ENCODE data around the gene XRCC3.

XRCC3 gene

DNA sequence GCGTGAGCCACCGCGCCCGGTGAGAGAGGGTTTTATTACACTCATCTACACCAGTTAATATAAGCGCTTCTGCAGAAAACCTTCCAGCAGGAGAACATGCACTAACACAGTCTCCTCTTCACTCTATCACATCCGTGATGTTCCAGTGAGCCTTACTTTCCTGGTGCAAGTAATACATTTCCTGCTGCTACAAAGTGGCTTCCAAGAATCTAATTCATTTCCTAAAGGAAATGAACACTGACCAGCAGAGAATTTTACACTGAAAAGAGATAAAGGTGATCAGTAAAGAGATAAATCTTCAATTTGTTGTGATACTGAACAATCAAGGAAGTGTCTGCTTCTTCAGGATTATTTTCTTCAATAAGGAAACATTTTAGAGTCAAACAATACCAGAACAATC is 39.8 kb upstream of the XRCC3 start:
- no peaks in the 10 kb centered on the region for H3K9me2 ChIP-seq (ENCODE audit: low read depth, low read length)
- H3K27me3 ChIP-seq (ENCODE audit: insufficient read depth, low read length): no peaks in the 10 kb centered on the region
- no peak overlapping the region for H3K9ac ChIP-seq (ENCODE audit: low read length)
- no peaks in the 10 kb centered on the region for H3K36me3 ChIP-seq (ENCODE audit: insufficient read depth, low read length)
- no peaks in the 10 kb centered on the region for H3K79me2 ChIP-seq (ENCODE audit: insufficient read depth, low read length)
- no peak overlapping the region for H2AFZ ChIP-seq (ENCODE audit: low read length)
- peaks cover 15% of the 10 kb centered on the region for H3K4me1 ChIP-seq (ENCODE audit: insufficient read depth, low read length, severe bottlenecking)
- H4K20me1 ChIP-seq (ENCODE audit: insufficient read depth, low read length): no peaks in the 10 kb centered on the region
- TF ChIP-seq EZH2 (IDR thresholded peaks at IDR 0.05; ENCODE audit: borderline replicate concordance, low read length): no peak
- TF ChIP-seq, protein P1, sequence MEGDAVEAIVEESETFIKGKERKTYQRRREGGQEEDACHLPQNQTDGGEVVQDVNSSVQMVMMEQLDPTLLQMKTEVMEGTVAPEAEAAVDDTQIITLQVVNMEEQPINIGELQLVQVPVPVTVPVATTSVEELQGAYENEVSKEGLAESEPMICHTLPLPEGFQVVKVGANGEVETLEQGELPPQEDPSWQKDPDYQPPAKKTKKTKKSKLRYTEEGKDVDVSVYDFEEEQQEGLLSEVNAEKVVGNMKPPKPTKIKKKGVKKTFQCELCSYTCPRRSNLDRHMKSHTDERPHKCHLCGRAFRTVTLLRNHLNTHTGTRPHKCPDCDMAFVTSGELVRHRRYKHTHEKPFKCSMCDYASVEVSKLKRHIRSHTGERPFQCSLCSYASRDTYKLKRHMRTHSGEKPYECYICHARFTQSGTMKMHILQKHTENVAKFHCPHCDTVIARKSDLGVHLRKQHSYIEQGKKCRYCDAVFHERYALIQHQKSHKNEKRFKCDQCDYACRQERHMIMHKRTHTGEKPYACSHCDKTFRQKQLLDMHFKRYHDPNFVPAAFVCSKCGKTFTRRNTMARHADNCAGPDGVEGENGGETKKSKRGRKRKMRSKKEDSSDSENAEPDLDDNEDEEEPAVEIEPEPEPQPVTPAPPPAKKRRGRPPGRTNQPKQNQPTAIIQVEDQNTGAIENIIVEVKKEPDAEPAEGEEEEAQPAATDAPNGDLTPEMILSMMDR (IDR thresholded peaks at IDR 0.05; ENCODE audit: low read length): no peak
- no peaks in the 10 kb centered on the region; the same call in 1 of the 2 replicates for H3F3A ChIP-seq (ENCODE audit: insufficient read depth, low read length)
- no peak overlapping the region for H3K4me2 ChIP-seq (ENCODE audit: low read length)
- H3K27ac ChIP-seq (ENCODE audit: low read depth, low read length, poor library complexity, severe bottlenecking): no peak overlapping the region
- no peaks in the 10 kb centered on the region for H3K9me3 ChIP-seq (ENCODE audit: low read length)
- no peak overlapping the region for H3K4me3 ChIP-seq (ENCODE audit: low read depth, low read length, poor library complexity, severe bottlenecking)

- H3K4me2 ChIP-seq (ENCODE audit: low read length): no peak overlapping the region
- no peaks in the 10 kb centered on the region; the same call in 1 of the 2 replicates for H3F3A ChIP-seq (ENCODE audit: insufficient read depth, low read length)
- no peak for TF ChIP-seq EZH2 (IDR thresholded peaks at IDR 0.05; ENCODE audit: borderline replicate concordance, low read length)
- TF ChIP-seq, protein P1 (IDR thresholded peaks at IDR 0.05; ENCODE audit: low read length): no peak
- H3K79me2 ChIP-seq (ENCODE audit: insufficient read depth, low read length): no peaks in the 10 kb centered on the region
- H3K4me3 ChIP-seq (ENCODE audit: low read depth, low read length, poor library complexity, severe bottlenecking): no peak overlapping the region
- no peak overlapping the region for H3K27ac ChIP-seq (ENCODE audit: low read depth, low read length, poor library complexity, severe bottlenecking)
- H3K4me1 ChIP-seq (ENCODE audit: insufficient read depth, low read length, severe bottlenecking): peaks cover 25% of the 10 kb centered on the region
- no peaks in the 10 kb centered on the region for H3K27me3 ChIP-seq (ENCODE audit: insufficient read depth, low read length)
- H3K36me3 ChIP-seq (ENCODE audit: insufficient read depth, low read length): peaks cover 4% of the 10 kb centered on the region; the same call in 1 of the 2 replicates
- H3K9me3 ChIP-seq (ENCODE audit: low read length): no peaks in the 10 kb centered on the region
- H4K20me1 ChIP-seq (ENCODE audit: insufficient read depth, low read length): no peaks in the 10 kb centered on the region
- H3K9ac ChIP-seq (ENCODE audit: low read length): no peak overlapping the region
- H3K9me2 ChIP-seq (ENCODE audit: low read depth, low read length): no peaks in the 10 kb centered on the region
- no peak overlapping the region for H2AFZ ChIP-seq (ENCODE audit: low read length)
Observed at GRCh38 chr14:103753774-103754173, 38.5 kb upstream of the XRCC3 start.

DNA sequence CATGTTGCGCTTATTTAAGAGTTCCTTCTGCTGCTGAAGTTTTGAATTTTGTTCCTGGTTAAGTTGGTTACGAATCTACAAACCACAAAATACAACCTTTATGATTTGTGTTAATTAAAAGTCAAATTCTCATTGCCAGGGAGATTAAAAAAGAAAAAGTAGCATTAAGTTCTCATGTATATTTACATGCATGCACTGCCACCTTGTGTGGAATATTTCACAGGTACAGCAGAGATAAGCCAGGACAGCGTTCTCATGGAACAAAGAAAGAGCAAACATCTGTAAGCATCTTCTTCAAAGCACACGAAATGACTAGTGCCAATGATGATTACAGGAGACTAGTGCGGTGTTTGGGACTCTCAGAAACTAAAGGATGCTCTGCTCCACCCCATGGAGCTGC is 34.6 kb upstream of the XRCC3 start:
- Histone ChIP-seq H3F3A (ENCODE audit: insufficient read depth, low read length) (no peaks in the 10 kb centered on the region; the same call in 1 of the 2 replicates), H3K4me1 (ENCODE audit: insufficient read depth, low read length, severe bottlenecking) (peaks cover 22% of the 10 kb centered on the region), H3K9me3 (ENCODE audit: low read length) (no peaks in the 10 kb centered on the region), H3K27ac (ENCODE audit: low read depth, low read length, poor library complexity, severe bottlenecking) (no peak overlapping the region), H2AFZ (ENCODE audit: low read length) (no peak overlapping the region), H4K20me1 (ENCODE audit: insufficient read depth, low read length) (no peaks in the 10 kb centered on the region), H3K79me2 (ENCODE audit: insufficient read depth, low read length) (no peaks in the 10 kb centered on the region), H3K36me3 (ENCODE audit: insufficient read depth, low read length) (peaks cover 4% of the 10 kb centered on the region; the same call in 1 of the 2 replicates), H3K4me3 (ENCODE audit: low read depth, low read length, poor library complexity, severe bottlenecking) (no peak overlapping the region), H3K9me2 (ENCODE audit: low read depth, low read length) (no peaks in the 10 kb centered on the region), H3K4me2 (ENCODE audit: low read length) (no peak overlapping the region), H3K9ac (ENCODE audit: low read length) (no peak overlapping the region), H3K27me3 (ENCODE audit: insufficient read depth, low read length) (no peaks in the 10 kb centered on the region)
- TF ChIP-seq, protein P1 (IDR thresholded peaks at IDR 0.05; ENCODE audit: low read length): peak; percentile 65
- TF ChIP-seq EZH2 (IDR thresholded peaks at IDR 0.05; ENCODE audit: borderline replicate concordance, low read length): no peak
